Measurements from ENCODE around the gene SLC17A7. TPM values are rescaled to one million over a fixed set of nuclear protein-coding genes. Genes with fewer than 3 reads are reported as not detected.

The SLC17A7 gene
- total and polyA plus RNA-seq, 2 experiments from 2014 or later, result 0.77 to 2.2 TPM

DNA sequence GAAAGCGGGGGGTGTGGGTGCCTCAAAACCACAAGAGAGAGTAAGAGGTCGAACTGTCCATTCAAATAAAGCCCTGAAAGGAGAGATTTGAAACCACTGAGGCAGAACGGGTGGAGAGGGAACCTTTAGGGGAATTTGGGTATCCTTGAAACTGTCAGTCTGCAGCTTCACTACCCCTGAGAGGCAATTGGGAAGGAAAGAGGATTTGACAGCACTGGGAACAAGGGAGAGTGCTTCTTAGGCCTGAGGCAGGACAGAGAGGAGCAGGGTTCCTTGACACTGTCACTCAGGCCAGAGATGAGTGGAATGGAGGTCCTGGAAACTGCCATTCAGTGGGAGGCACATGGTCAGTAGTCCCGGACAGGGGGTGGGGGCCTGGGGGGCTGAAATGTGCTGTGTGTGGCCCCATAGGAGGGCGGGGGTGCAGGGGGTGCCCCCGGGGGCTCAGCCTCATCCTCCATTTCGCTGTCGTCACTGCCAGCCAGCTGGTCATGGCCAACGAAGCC lies 11.1 kb downstream of the SLC17A7 start:
- peaks cover 5% of the 10 kb centered on the region for H3K4me1 ChIP-seq (ENCODE audit: low read depth)
- H3K4me3 ChIP-seq, result no peak overlapping the region
- no peaks in the 10 kb centered on the region for H3K36me3 ChIP-seq
- no peak for TF ChIP-seq CTCF (IDR thresholded peaks at IDR 0.05; ENCODE audit: low read depth, low read length)
- peaks cover 64% of the 10 kb centered on the region for H3K27me3 ChIP-seq
- H3K27ac ChIP-seq, result no peak overlapping the region
- DNase-seq (ENCODE audit: low read depth in 1 of 2, low spot score in 1 of 2), result no peak
- H3K9me3 ChIP-seq (ENCODE audit: low read depth), result no peaks in the 10 kb centered on the region

DNA sequence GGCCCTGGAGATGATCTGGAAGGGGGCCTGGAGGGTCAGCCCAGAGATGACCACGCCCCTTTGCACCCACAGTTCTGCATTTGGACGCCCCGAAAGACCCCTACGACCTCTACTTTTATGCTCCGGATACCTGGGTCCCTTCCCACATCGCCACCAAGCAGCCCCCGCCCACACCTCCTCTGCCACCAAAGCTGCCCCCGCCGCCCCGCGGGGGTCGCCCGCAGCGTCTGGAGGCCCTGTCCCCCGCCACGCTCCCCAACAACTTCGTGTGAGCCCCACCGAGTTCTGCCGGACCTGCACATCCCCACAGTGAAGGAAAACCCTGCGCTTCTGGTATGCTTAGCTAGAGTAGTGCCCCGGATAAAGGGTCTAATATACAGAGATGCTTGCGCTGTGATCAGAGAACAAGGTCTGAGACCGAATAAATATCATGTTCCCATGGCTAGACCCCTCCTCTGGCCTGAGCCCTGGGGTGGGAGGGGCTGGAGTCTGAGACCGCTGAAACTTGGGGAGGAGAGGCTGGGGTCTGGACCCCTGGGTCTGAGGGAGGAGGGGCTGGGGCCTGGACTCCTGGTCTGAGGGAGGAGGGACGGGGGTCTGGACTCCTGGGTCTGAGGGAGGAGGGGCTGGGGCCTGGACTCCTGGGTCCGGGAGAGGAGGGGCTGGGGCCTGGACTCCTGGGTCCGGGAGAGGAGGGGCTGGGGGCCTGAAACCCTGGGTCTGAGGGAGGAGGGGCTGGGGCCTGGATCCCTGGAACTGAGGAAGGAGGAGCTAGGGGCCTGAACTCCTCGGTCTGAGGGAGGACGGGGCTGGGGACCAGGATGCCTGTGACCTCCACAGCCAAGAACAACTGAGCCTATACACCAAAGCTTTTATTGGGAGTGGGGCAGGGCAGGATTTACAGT lies 12.5 kb downstream of the SLC17A7 start:
- Histone ChIP-seq H3K4me3 (peak overlapping the region; percentile 13), H3K27me3 (peaks cover 74% of the 10 kb centered on the region)

DNA sequence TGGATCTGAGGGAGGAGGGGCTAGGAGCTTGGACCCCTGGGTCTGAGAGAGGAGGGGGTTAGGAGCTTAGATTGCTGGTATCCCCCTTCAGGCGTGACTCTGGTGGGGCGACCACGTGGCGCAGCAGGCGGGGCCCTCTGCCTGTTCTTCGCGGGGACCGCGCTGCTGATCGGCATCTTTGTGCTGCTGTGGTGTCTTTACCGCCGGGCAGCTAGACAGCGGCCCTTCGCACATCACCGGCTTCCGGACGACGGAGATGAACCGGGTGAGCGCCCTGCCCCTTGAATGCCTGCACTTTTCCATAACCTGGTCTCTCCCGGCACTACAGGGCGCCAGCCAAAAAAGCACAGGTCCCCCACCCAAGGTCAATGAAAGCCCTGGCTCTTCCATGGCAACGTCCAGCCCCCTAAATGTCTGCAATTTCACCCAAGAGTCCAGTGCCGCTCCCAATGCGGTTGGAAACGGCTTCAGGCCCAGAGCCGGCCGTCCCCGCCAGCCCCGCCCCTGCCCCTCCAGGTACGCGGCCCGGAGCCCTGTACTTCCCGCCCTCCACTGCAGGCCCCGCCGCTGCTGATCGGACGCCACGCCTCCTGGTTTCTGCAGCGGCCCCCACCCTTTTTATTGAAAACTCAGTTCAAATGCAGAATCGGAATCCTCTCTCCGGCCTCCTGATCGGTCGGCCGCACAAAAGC lies 13.3 kb downstream of the SLC17A7 start:
- Histone ChIP-seq H3K4me3 (peak overlapping the region; percentile 13), H3K27me3 (peaks cover 72% of the 10 kb centered on the region), H3K27ac (no peak overlapping the region), H3K36me3 (no peaks in the 10 kb centered on the region), H3K4me1 (ENCODE audit: low read depth) (peaks cover 14% of the 10 kb centered on the region), H3K9me3 (ENCODE audit: low read depth) (no peaks in the 10 kb centered on the region)
- no peak for TF ChIP-seq CTCF (IDR thresholded peaks at IDR 0.05; ENCODE audit: low read depth, low read length)
- DNase-seq (ENCODE audit: low read depth in 1 of 2, low spot score in 1 of 2), result no peak

More for the DNA sequence above, 12.5 kb downstream of the SLC17A7 start:
- no peak for TF ChIP-seq CTCF (IDR thresholded peaks at IDR 0.05; ENCODE audit: low read depth, low read length)
- DNase-seq (ENCODE audit: low read depth in 1 of 2, low spot score in 1 of 2), result no peak
- Histone ChIP-seq H3K9me3 (ENCODE audit: low read depth) (no peaks in the 10 kb centered on the region), H3K27ac (no peak overlapping the region), H3K36me3 (no peaks in the 10 kb centered on the region), H3K4me1 (ENCODE audit: low read depth) (peaks cover 7% of the 10 kb centered on the region)

DNA sequence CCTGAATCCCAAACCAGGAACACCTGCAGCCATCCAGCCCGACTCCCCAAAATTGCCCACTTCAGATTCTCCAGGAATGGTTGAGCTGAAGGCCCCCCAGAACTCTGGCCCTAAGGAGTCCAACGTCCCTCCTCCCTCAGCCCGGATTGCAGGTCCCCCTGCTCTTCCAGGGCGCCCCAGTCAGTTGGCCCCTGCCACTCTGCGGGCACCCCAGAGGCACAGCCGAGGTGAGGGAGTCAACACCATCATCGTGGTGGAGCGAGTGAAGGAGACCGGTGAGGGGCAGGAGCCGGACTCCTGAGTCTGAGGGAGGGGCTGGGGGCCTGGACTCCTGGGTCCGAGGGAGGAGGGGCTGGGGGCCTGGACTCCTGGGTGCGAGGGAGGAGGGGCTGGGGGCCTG lies 14.0 kb downstream of the SLC17A7 start:
- Histone ChIP-seq H3K9me3 (ENCODE audit: low read depth) (no peaks in the 10 kb centered on the region), H3K4me3 (no peak overlapping the region), H3K27ac (no peak overlapping the region), H3K4me1 (ENCODE audit: low read depth) (peaks cover 14% of the 10 kb centered on the region), H3K27me3 (peaks cover 72% of the 10 kb centered on the region), H3K36me3 (no peaks in the 10 kb centered on the region)
- no peak for TF ChIP-seq CTCF (IDR thresholded peaks at IDR 0.05; ENCODE audit: low read depth, low read length)
- no peak for DNase-seq (ENCODE audit: low read depth in 1 of 2, low spot score in 1 of 2)

GRCh38 chr19:49425922-49426592 lies 15.3 kb downstream of the SLC17A7 start:
- Histone ChIP-seq H3K9me3 (ENCODE audit: low read depth) (no peaks in the 10 kb centered on the region), H3K27me3 (peaks cover 78% of the 10 kb centered on the region), H3K27ac (no peak overlapping the region), H3K4me1 (ENCODE audit: low read depth) (peaks cover 20% of the 10 kb centered on the region), H3K36me3 (no peaks in the 10 kb centered on the region), H3K4me3 (no peak overlapping the region)
- no peak for TF ChIP-seq CTCF (IDR thresholded peaks at IDR 0.05; ENCODE audit: low read depth, low read length)
- peak in 1 of 2 donors; percentile 60 for DNase-seq (ENCODE audit: low read depth in 1 of 2, low spot score in 1 of 2)
